ENCODE results near the gene TTC9B.

The TTC9B gene

DNA sequence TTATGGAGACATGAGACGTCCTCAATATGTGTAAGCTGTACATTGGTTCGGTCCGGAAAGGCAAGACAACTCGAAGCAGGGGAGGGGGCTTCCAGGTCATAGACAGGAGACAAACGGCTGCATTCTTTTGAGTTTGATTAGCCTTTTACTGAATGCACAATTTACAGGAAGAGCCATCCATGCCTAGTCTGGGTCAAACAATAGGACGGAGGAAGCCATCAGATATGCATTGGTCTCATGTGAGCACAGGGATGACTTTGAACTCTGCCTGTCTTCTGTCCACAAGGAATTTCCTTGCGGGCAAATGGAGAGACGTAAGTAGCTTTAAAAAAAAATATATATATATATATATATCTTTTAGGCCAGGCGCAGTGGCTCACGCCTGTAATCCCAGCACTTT is 10.2 kb upstream of the TTC9B start:
- TF ChIP-seq, protein P1, sequence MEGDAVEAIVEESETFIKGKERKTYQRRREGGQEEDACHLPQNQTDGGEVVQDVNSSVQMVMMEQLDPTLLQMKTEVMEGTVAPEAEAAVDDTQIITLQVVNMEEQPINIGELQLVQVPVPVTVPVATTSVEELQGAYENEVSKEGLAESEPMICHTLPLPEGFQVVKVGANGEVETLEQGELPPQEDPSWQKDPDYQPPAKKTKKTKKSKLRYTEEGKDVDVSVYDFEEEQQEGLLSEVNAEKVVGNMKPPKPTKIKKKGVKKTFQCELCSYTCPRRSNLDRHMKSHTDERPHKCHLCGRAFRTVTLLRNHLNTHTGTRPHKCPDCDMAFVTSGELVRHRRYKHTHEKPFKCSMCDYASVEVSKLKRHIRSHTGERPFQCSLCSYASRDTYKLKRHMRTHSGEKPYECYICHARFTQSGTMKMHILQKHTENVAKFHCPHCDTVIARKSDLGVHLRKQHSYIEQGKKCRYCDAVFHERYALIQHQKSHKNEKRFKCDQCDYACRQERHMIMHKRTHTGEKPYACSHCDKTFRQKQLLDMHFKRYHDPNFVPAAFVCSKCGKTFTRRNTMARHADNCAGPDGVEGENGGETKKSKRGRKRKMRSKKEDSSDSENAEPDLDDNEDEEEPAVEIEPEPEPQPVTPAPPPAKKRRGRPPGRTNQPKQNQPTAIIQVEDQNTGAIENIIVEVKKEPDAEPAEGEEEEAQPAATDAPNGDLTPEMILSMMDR (conservative IDR thresholded peaks at IDR 0.05; ENCODE audit: low read depth), result no peak
- H3K27ac ChIP-seq, result no peak overlapping the region
- ChIA-PET CTCF (interaction anchor here (0.6 kb wide), 1 partner anchor 449 kb away, joined by 3 read pairs; the partner anchor contains the start of gene LEUTX), POLR2A (ENCODE audit: low non-redundant PET) (no interaction called here)
- DNase-seq (ENCODE audit: low spot score), result no peak

DNA sequence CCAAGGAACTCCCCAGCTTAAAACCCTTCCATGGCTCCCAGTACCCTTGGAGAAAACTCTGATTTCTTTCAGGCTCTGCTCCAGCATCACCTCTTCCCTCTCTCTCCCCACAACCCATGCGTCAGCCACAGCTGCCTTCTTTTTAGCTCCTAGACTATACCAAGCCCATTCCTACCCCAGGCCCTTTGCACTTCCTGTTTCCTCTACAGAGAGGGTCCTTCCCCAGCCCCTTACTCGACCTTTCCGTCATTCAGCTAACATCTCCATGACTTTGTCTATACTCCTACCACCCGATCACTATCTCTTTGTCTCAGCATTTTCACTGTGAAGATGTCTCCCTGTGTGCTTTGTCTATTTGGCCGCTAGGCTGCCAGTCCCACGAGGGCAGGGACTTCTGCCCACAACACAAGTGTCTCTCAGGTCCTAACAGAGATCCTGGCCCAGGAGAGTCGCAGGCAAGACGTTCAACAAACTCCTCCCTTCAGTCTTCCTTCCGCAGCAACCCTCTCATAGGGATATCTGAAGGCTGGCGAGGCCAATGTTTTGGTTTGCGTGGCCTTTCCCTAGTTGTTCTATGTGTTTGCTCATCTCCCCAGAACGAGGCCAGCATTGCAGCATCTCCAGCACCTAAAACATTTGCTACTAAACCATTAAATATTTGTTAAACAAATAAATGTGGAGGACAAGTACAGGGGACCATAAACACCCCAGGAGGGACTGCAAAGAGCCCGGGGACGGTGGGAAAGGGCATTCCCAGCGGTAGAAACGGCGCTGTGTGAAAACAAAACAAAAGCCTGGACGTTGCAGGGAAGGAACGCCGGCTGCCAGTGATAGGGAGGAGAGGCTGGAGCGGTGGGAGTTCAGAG is 7.5 kb upstream of the TTC9B start:
- ChIA-PET POLR2A (ENCODE audit: low non-redundant PET) (no interaction called here), CTCF (interaction anchor here (1.7 kb wide), 1 partner anchor 86 kb away, joined by 7 read pairs; no protein-coding TSS in a partner anchor)
- no peak overlapping the region for H3K27ac ChIP-seq
- no peak for DNase-seq (ENCODE audit: low spot score)
- TF ChIP-seq, protein P1 (conservative IDR thresholded peaks at IDR 0.05; ENCODE audit: low read depth), result no peak

DNA sequence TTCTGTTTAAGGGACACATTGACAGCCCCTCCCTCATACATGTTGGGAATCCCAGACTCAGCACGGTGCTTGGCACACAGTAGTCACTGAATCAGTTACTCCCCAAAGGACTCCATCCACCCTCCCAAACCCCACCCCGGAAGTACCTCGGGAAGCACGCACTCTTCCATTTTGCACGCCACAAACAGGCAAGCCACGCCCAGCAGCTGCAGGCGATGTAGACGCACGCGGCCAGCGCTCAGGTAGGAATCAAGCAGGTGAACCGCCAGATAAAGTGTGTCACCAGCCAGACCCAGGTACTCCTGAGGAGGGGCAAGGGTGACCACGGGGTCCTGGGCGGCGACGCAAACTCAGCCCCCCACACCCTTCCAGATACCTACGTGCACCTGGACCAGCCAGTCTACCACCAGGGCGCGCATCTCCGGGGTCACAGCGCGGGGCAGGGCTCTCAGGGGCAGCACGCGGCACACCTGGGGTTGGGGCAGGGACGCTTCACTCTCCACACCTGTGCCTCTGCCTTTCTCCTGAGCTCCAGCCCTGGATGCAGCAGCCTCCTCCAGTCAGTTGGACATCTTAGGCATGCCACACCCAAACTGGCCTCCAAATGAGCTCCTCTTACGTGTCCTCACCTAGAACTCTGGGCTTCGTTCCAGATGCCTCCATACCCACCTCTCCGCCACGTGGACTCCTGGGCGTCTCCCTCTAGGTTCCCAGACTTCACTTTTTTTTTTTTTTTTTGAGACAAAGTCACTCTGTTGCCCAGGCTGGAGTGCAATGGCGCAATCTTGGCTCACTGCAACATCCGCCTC is 6.4 kb upstream of the TTC9B start:
- TF ChIP-seq, protein P1 (conservative IDR thresholded peaks at IDR 0.05; ENCODE audit: low read depth), result no peak
- DNase-seq (ENCODE audit: low spot score), result peak; percentile 47
- POLR2A ChIA-PET (ENCODE audit: low non-redundant PET), result interaction anchor here (0.5 kb wide), 1 partner anchor 197 kb away, joined by 3 read pairs; no protein-coding TSS in a partner anchor
- no peak overlapping the region for H3K27ac ChIP-seq
- CTCF ChIA-PET, result interaction anchor here (1.7 kb wide), 1 partner anchor 85 kb away, joined by 7 read pairs; no protein-coding TSS in a partner anchor

DNA sequence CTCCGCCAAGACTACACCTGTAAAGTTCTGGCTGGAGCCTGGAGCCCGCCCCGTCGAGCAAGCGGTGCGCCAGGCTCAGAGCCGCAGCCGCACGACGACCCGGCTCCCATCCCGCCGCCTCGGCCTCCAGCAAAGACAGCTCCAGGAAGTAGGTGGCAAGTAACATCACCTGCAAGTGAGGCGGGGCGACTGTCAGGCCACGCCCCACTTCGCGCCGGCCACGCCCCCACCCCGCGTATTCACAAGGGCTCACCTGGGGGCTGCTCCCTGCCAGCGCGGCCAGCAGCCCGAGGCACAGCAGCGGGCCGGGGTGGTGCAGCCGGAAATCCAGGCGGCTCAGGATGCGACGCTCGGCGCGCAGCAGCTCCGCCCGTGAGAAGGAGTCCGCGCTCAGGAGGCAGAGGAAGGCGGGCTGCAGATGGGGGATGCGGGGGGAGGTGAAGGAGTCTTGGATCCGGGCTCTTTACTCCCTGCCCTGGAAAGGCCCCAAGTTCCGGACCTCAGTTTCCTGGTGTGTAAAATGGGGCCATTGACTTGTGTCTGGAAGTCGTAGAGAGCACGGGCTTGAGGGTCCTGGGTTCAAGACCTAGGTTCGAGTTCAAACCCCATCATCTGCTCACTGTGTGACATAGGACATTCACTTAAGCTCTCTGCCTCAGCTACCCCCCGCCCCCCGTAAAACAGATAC is 5.1 kb upstream of the TTC9B start:
- DNase-seq (ENCODE audit: low spot score), result no peak
- TF ChIP-seq, protein P1 (conservative IDR thresholded peaks at IDR 0.05; ENCODE audit: low read depth), result no peak
- ChIA-PET CTCF (interaction anchor here (0.6 to 0.7 kb wide), 3 partner anchors 12 to 84 kb away, joined by 3 to 5 read pairs (median 3); no protein-coding TSS in a partner anchor), POLR2A (ENCODE audit: low non-redundant PET) (no interaction called here)
- H3K27ac ChIP-seq, result no peak overlapping the region

DNA sequence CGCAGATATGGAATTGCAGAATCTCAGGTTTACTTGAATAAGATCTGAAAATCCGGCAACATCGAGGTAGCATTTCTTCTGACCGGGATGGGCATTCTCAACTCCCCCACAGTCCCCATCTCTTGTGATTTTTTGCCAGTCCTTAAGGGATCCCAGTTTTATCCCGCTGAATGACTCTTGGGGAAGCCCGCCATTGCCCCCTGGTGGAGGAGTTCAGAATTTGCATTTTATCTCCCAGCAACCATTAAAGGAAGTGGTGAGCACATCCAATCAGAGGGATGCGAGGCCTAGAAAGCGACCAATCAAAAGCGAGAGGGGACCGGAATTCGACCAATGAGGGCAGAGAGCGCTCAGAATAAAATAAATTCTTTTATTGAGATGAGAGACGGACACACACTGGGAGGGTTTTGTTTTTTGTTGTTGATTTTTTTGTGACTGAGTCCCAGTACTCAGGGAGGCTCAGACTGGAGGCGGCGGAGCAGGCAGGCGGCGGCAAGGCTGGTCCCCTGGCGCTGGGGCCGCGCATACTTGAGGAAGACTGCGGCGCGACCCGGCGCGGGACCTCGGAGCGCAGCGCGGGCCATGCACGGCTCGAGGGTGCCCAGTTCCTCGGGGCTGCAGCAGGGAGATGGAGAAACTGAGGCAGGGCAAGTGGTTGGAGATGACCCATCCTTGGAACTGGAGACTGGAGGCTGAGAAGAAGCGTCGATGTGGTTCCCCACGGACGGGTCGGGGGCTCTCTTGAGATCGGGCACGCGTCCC is 3.9 kb upstream of the TTC9B start:
- peak; percentile 97 for DNase-seq (ENCODE audit: low spot score)
- TF ChIP-seq, protein P1 (conservative IDR thresholded peaks at IDR 0.05; ENCODE audit: low read depth), result peak; percentile 85
- ChIA-PET POLR2A (ENCODE audit: low non-redundant PET) (no interaction called here), CTCF (interaction anchor here (0.6 to 0.7 kb wide), 2 partner anchors 12 to 623 kb away, joined by 3 to 4 read pairs; no protein-coding TSS in a partner anchor)
- no peak overlapping the region for H3K27ac ChIP-seq
